ENCODE measurements around the gene MRPS9. TPM values are rescaled to one million over a fixed set of nuclear protein-coding genes. Genes with fewer than 3 reads are reported as not detected.

The MRPS9 gene
- total and polyA plus RNA-seq, 2 of the 13 experiments (the other 11 are each of a cell fraction or from before 2014, with no cell fraction given), result 31.2 to 91.8 TPM

- no peak for TF ChIP-seq ZNF546 (CRISPR knock-in tag; conservative IDR thresholded peaks at IDR 0.05)
Observed at GRCh38 chr2:105130546-105130945, 92.7 kb downstream of the MRPS9 start (continued).

GRCh38 chr2:105134081-105134480 is 96.2 kb downstream of the MRPS9 start:
- no peak overlapping the region for H3K4me3 ChIP-seq (replicated peaks in 1 of 3; ENCODE audit: insufficient read depth in 1 of 3, low read depth in 2 of 3, low read length in 3 of 3)
- H3K79me2 ChIP-seq (ENCODE audit: insufficient read depth, low read length), result no peaks in the 10 kb centered on the region
- no peak overlapping the region for H2AFZ ChIP-seq (ENCODE audit: low read length)
- no peaks in the 10 kb centered on the region for H3K36me3 ChIP-seq (replicated peaks in 1 of 2; ENCODE audit: control insufficient read depth in 1 of 2, insufficient read depth in 2 of 2, low read length in 2 of 2)
- TF ChIP-seq THAP8 (CRISPR knock-in tag; IDR thresholded peaks at IDR 0.05; ENCODE audit: borderline replicate concordance) (no peak), DRAP1 (CRISPR knock-in tag; IDR thresholded peaks at IDR 0.05) (no peak)
- FAIRE-seq (no peak), ATAC-seq (no peak), DNase-seq (ENCODE audit: low spot score) (no peak)
- ChIA-PET CTCF (ENCODE audit: low intra/inter-chr PET ratio, low total read pairs) (no interaction called here), POLR2A (no interaction called here)
- H4K20me1 ChIP-seq (ENCODE audit: insufficient read depth, low read length), result no peaks in the 10 kb centered on the region
- H3K27me3 ChIP-seq (ENCODE audit: control insufficient read depth in 1 of 2, insufficient read depth in 2 of 2, low read length in 2 of 2), result peaks cover 0 to 34% of the 10 kb centered on the region in 2 experiments; a peak in 4 of 5 replicates
- no peak overlapping the region for H3K4me2 ChIP-seq (ENCODE audit: low read depth, low read length)
- BruUV-seq (replicated peaks), result no TSS peak
- WGBS (ENCODE audit: low lambda C conversion rate), result 6% methylated on average over 3 of the region's 3 CpGs
- in situ Hi-C loops (cut with HindIII; ENCODE audit: extremely low pct_ligation_motif_present, low pct_unique_long_range_greater_than_20kb), result no loop called here
- no peak overlapping the region for H3K9ac ChIP-seq (ENCODE audit: insufficient read depth, low read depth, low read length)
- H3K4me1 ChIP-seq (ENCODE audit: insufficient read depth, low read length), result no peaks in the 10 kb centered on the region
- H3K9me3 ChIP-seq (ENCODE audit: low read length), result no peaks in the 10 kb centered on the region
- intact Hi-C loops (cut with micrococcal nuclease; ENCODE audit: unreplicated experiment), result no loop called here
- no peak overlapping the region for H3K27ac ChIP-seq (ENCODE audit: extremely low read length, insufficient read depth, low read length)

GRCh38 chr2:105135436-105135835 is 97.6 kb downstream of the MRPS9 start:
- no peak overlapping the region for H3K4me3 ChIP-seq (replicated peaks in 1 of 3; ENCODE audit: insufficient read depth in 1 of 3, low read depth in 2 of 3, low read length in 3 of 3)
- DNase-seq (ENCODE audit: low spot score) (no peak), FAIRE-seq (no peak), ATAC-seq (no peak)
- no peak overlapping the region for H3K4me2 ChIP-seq (ENCODE audit: low read depth, low read length)
- no peaks in the 10 kb centered on the region for H3K36me3 ChIP-seq (replicated peaks in 1 of 2; ENCODE audit: control insufficient read depth in 1 of 2, insufficient read depth in 2 of 2, low read length in 2 of 2)
- no peak overlapping the region for H3K9ac ChIP-seq (ENCODE audit: insufficient read depth, low read depth, low read length)
- H3K27me3 ChIP-seq (ENCODE audit: control insufficient read depth in 1 of 2, insufficient read depth in 2 of 2, low read length in 2 of 2), result peaks cover 0 to 39% of the 10 kb centered on the region in 2 experiments; a peak in 4 of 5 replicates
- H2AFZ ChIP-seq (ENCODE audit: low read length), result no peak overlapping the region
- no peaks in the 10 kb centered on the region for H3K79me2 ChIP-seq (ENCODE audit: insufficient read depth, low read length)
- ChIA-PET CTCF (ENCODE audit: low intra/inter-chr PET ratio, low total read pairs) (no interaction called here), POLR2A (no interaction called here)
- no peaks in the 10 kb centered on the region for H3K9me3 ChIP-seq (ENCODE audit: low read length)
- in situ Hi-C loops (cut with HindIII; ENCODE audit: extremely low pct_ligation_motif_present, low pct_unique_long_range_greater_than_20kb), result no loop called here
- H3K27ac ChIP-seq (ENCODE audit: extremely low read length, insufficient read depth, low read length), result no peak overlapping the region
- intact Hi-C loops (cut with micrococcal nuclease; ENCODE audit: unreplicated experiment), result no loop called here
- H4K20me1 ChIP-seq (ENCODE audit: insufficient read depth, low read length), result no peaks in the 10 kb centered on the region
- no TSS peak for BruUV-seq (replicated peaks)
- no peaks in the 10 kb centered on the region for H3K4me1 ChIP-seq (ENCODE audit: insufficient read depth, low read length)
- WGBS (ENCODE audit: low lambda C conversion rate), result 8% methylated on average over 6 of the region's 6 CpGs
- TF ChIP-seq ATF7 (IDR thresholded peaks at IDR 0.05), result peak; percentile 16; the same call in 1 of the 2 replicates
- TF ChIP-seq ATF7 (CRISPR knock-in tag; IDR thresholded peaks at IDR 0.05), result no peak
- no peak for TF ChIP-seq GABPB1 (CRISPR knock-in tag; IDR thresholded peaks at IDR 0.05)
- TF ChIP-seq ZNF703 (CRISPR knock-in tag; IDR thresholded peaks at IDR 0.05; ENCODE audit: borderline replicate concordance), result no peak
- no peak for TF ChIP-seq ZBTB4 (CRISPR knock-in tag; IDR thresholded peaks at IDR 0.05; ENCODE audit: borderline replicate concordance)

Data from HepG2 (cell line).